ENCODE results near the gene SRRM3. TPM values are rescaled to one million over a fixed set of nuclear protein-coding genes. Genes with fewer than 3 reads are reported as not detected.

SRRM3 gene
- total RNA-seq, 1 donor from 2014 or later = 3.4 TPM

DNA sequence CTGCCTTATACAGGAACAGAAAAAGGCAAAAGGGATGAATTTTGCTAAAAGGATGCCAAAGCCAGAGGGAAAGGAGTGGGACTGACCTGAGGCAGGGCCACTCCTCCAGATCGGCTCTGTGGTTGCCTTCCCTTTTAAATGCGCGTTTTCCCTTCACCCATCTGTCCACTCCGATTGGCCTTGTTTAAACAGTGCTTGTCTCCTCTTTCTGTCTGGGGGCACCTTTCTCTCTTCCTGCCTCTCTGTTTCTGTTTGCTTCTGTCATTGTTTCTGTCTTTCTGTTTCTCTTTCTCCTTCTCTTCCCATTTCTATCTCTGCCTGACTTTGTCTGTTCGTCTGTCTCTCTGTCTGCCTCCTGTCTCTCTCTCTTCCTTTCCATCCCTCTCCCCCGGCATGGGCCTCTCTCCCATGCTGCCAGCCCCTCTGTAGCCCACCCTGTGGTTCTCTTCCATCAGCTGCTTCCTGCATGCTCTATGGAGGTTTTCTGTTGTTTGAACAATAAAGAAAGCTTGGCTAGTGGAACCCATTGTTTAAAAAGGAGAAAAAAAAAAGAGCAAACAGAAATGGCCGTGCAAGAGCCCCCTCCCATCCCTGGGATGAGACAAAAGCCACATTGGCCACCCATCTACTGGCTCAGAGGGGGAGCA, 71.3 kb downstream of the SRRM3 start:
- no peaks in the 10 kb centered on the region for H3K27me3 ChIP-seq
- intact Hi-C loops (cut with DNase I) = no loop called here
- no peaks in the 10 kb centered on the region for H3K9me3 ChIP-seq
- no peak for DNase-seq (ENCODE audit: low spot score in 2 of 2)
- H3K4me3 ChIP-seq = no peak overlapping the region
- TF ChIP-seq, protein P1, sequence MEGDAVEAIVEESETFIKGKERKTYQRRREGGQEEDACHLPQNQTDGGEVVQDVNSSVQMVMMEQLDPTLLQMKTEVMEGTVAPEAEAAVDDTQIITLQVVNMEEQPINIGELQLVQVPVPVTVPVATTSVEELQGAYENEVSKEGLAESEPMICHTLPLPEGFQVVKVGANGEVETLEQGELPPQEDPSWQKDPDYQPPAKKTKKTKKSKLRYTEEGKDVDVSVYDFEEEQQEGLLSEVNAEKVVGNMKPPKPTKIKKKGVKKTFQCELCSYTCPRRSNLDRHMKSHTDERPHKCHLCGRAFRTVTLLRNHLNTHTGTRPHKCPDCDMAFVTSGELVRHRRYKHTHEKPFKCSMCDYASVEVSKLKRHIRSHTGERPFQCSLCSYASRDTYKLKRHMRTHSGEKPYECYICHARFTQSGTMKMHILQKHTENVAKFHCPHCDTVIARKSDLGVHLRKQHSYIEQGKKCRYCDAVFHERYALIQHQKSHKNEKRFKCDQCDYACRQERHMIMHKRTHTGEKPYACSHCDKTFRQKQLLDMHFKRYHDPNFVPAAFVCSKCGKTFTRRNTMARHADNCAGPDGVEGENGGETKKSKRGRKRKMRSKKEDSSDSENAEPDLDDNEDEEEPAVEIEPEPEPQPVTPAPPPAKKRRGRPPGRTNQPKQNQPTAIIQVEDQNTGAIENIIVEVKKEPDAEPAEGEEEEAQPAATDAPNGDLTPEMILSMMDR (IDR thresholded peaks at IDR 0.05) = no peak
- H3K27ac ChIP-seq = no peak overlapping the region
- peaks cover 0 to 4% of the 10 kb centered on the region in 2 donors for H3K4me1 ChIP-seq
- no peaks in the 10 kb centered on the region for H3K36me3 ChIP-seq

DNA sequence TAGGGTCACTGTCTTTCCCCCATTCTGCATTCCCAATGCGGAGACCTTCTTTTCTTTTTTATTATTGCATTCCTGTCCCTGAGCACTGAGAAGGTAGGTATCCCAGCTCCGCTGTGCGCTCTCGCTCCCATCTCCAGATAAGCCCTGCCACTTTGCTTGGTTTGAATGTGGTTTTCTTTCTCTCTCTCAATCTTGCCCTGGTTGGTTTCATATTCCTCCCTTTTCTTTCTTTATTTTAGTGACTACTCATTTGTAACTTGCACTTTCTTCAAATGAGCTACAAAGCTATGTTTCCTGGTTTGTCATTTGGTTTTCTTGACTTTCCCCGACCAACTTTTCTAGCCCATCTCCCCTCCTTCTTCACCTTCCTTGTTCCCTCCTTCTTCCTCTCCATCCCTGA, 71.8 kb downstream of the SRRM3 start:
- DNase-seq (ENCODE audit: low spot score in 2 of 2) = no peak
- H3K36me3 ChIP-seq = no peaks in the 10 kb centered on the region
- TF ChIP-seq, protein P1 (IDR thresholded peaks at IDR 0.05) = no peak
- no peak overlapping the region for H3K27ac ChIP-seq
- intact Hi-C loops (cut with DNase I) = no loop called here
- no peak overlapping the region for H3K4me3 ChIP-seq
- no peaks in the 10 kb centered on the region for H3K9me3 ChIP-seq
- no peaks in the 10 kb centered on the region for H3K4me1 ChIP-seq
- no peaks in the 10 kb centered on the region for H3K27me3 ChIP-seq

DNA sequence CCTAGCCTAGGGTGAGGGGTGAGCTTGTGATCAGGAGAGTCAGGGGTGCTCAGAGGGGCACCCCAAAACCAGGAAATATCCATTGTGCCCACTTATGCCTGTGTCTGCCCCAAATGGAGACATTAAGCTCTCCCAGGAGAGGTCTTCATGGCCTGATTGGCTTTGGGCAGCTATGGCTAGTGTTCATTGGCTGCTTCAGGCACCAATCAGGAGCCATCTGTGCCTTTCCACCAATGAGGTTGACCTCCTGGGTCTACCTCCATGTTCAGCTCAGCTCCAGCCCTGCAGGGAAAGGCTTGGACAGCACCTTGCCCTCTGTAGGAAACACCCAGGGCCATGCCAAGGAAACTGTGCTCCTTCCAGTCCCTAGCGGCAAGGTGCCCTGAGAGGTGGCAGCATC, 76.8 kb downstream of the SRRM3 start:
- no peaks in the 10 kb centered on the region for H3K9me3 ChIP-seq
- no peak overlapping the region for H3K4me3 ChIP-seq
- H3K4me1 ChIP-seq = peaks cover 0 to 5% of the 10 kb centered on the region in 2 donors
- H3K27ac ChIP-seq = no peak overlapping the region
- H3K36me3 ChIP-seq = no peaks in the 10 kb centered on the region
- no peak for DNase-seq (ENCODE audit: low spot score in 2 of 2)
- TF ChIP-seq, protein P1 (IDR thresholded peaks at IDR 0.05) = no peak
- intact Hi-C loops (cut with DNase I) = no loop called here
- H3K27me3 ChIP-seq = no peaks in the 10 kb centered on the region

DNA sequence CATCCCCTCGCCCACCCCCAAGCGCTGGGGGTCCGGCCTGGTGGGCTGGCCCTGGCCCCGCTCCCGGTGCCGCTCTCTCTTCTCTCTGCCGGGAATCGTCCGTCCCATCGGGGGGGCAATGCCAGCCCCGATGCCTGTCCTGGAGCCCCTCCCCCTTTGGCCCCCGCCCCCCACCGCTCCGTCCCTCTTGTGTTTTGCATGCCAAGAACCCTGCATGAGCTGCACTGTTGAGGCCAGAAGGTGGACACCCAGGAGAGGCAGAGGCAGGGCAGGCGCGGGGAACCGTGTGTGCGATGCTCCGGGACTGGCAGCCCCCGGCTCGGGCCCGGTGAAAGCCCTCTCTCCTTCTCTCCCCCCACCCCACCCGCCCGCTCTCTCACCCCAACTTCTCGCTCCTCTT, 78.7 kb downstream of the SRRM3 start:
- Histone ChIP-seq H3K27ac (no peak overlapping the region), H3K36me3 (no peaks in the 10 kb centered on the region), H3K4me3 (peak overlapping the region in 1 of 2 donors; percentile 70), H3K9me3 (no peaks in the 10 kb centered on the region), H3K4me1 (peaks cover 0 to 5% of the 10 kb centered on the region in 2 donors), H3K27me3 (no peaks in the 10 kb centered on the region)
- intact Hi-C loops (cut with DNase I) = loop anchor here (5.0 kb wide), 1 partner anchor 37 kb away; no protein-coding TSS in a partner anchor
- peak in 1 of 2 donors; percentile 60 for DNase-seq (ENCODE audit: low spot score in 2 of 2)
- TF ChIP-seq, protein P1 (IDR thresholded peaks at IDR 0.05) = no peak

DNA sequence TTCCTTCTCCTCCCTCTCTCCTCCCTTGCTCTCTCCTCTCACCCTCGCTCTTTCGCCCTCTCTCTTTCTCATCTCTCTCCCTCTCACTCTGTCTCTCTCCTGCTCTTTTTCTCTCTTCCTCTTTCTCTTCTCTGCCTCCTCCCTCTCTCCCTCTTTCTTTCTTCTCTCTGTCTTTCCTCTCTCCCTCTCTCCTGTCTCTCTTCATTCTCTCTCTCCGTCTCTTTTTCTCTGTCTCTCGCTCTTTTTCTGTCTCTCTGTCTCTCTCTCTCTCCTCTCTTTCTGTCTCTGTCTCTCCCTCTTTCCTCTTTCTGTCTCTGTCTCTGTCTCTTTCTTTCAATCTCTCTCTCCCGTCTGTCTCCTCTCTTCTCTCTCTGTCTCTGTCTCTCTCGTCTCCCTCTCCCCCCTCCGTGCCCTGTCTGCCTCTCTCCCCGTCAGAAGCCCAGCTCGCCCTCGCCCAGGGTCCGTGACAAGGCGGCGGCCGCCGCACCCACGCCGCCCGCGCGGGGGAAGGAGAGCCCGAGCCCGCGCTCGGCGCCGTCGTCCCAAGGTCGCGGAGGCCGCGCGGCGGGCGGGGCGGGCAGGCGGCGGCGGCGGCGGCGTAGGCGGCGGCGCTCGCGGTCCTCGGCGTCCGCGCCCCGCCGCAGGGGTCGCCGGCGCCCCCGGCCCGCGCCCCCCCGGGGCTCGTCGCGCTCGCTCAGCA, 79.5 kb downstream of the SRRM3 start:
- Histone ChIP-seq H3K4me3 (peak overlapping the region; percentile 45 to 70), H3K27me3 (no peaks in the 10 kb centered on the region), H3K36me3 (no peaks in the 10 kb centered on the region), H3K9me3 (no peaks in the 10 kb centered on the region), H3K4me1 (peaks cover 0 to 5% of the 10 kb centered on the region in 2 donors), H3K27ac (no peak overlapping the region)
- intact Hi-C loops (cut with DNase I) = loop anchor here (5.0 kb wide), 1 partner anchor 36 kb away; no protein-coding TSS in a partner anchor
- TF ChIP-seq, protein P1 (IDR thresholded peaks at IDR 0.05) = no peak
- no peak for DNase-seq (ENCODE audit: low spot score in 2 of 2)
